PC-9 (cell line): ENCODE measurements around the gene IL1RAPL1. TPM values are rescaled to one million over a fixed set of nuclear protein-coding genes. Genes with fewer than 3 reads are reported as not detected.

ENCODE experiments used
- BruUV-seq: library from RNA; stranded (reverse); fragments of 400-500 nt; replicated peaks from 2 replicates; lab custom pipeline; 2021; lab: Mats Ljungman, UMichigan
- CTCF ChIA-PET: fragments of 300-600 bp; sonication (Branson Sonifier 250); formaldehyde crosslinking; loops from one replicate; lab custom pipeline; 2022; ENCODE audit warnings: antibody characterized with exemption; lab: Charles Lee
- POLR2A ChIA-PET: fragments of 300-600 bp; sonication (Branson Sonifier 250); formaldehyde crosslinking; loops from one replicate; lab custom pipeline; 2022; ENCODE audit warnings: antibody characterized with exemption; ENCODE audit not compliant: unreplicated experiment; lab: Charles Lee
- DNase-seq, 2 experiments: peaks; one replicate each; pipeline versions ENCODE4 v3.0.0 to v3.0.0-alpha.2; 2015 to 2022; ENCODE audit warnings: mixed read lengths in 1 of 2
- H2AFZ ChIP-seq: fragments of 200-600 bp; sonication (generic); 2 replicates; pipeline ENCODE4 v1.8.1; 2017; ENCODE audit warnings: antibody characterized with exemption
- H3F3A ChIP-seq: fragments of 200-600 bp; sonication (generic); 2 replicates; pipeline ENCODE4 v1.8.1; 2017; ENCODE audit warnings: antibody characterized with exemption, mild to moderate bottlenecking, low read depth; ENCODE audit not compliant: insufficient read depth
- H3K27ac ChIP-seq: fragments of 200-600 bp; sonication (generic); 2 replicates; pipeline ENCODE4 v1.6.1; 2016; ENCODE audit warnings: mixed run types
- H3K27me3 ChIP-seq: fragments of 200-600 bp; sonication (generic); 2 replicates; pipeline ENCODE4 v1.6.1; 2016; ENCODE audit warnings: low read depth, mixed run types; ENCODE audit not compliant: insufficient read depth
- H3K36me3 ChIP-seq: fragments of 200-600 bp; sonication (generic); 2 replicates; pipeline ENCODE4 v1.6.1; 2016; ENCODE audit warnings: low read depth, mixed run types
- H3K4me1 ChIP-seq: fragments of 200-600 bp; sonication (generic); replicated peaks from 2 replicates; pipeline ENCODE4 v1.6.1; 2016; ENCODE audit warnings: mixed run types; ENCODE audit not compliant: insufficient read depth
- H3K4me2 ChIP-seq: fragments of 200-600 bp; sonication (generic); 2 replicates; pipeline ENCODE4 v1.6.1; 2017; ENCODE audit warnings: mixed run types
- H3K4me3 ChIP-seq: fragments of 200-600 bp; sonication (generic); 2 replicates; pipeline ENCODE4 v1.6.1; 2016; ENCODE audit warnings: mixed run types
- H3K79me2 ChIP-seq: fragments of 200-600 bp; sonication (generic); 2 replicates; pipeline ENCODE4 v1.6.1; 2017; ENCODE audit warnings: low read depth, mixed run types
- H3K9me2 ChIP-seq: fragments of 200-600 bp; sonication (generic); 2 replicates; pipeline ENCODE4 v1.8.1; 2017; ENCODE audit warnings: mild to moderate bottlenecking; ENCODE audit not compliant: insufficient read depth
- H3K9me3 ChIP-seq: fragments of 200-600 bp; sonication (generic); 2 replicates; pipeline ENCODE4 v1.8.1; 2016; ENCODE audit warnings: low read depth; ENCODE audit not compliant: insufficient read depth
- H4K20me1 ChIP-seq: fragments of 200-600 bp; sonication (generic); 2 replicates; pipeline ENCODE4 v1.8.1; 2017; ENCODE audit not compliant: insufficient read depth
- CTCF ChIP-seq: fragments of 200-600 bp; sonication (generic); conservative IDR thresholded peaks from 2 replicates; pipeline ENCODE4 v1.6.1; 2017; ENCODE audit warnings: mixed run types, antibody characterized with exemption, mild to moderate bottlenecking, moderate library complexity
- EZH2 ChIP-seq: fragments of 200-600 bp; sonication (generic); IDR thresholded peaks from 2 replicates; pipeline ENCODE4 v1.8.0; 2017; ENCODE audit warnings: antibody characterized with exemption, low read depth
- intact Hi-C: fragments of 100-400 bp; cut with micrococcal nuclease; formaldehyde crosslinking; loops from one replicate; pipeline ENCODE4 v1.10.0; 2022; ENCODE audit not compliant: unreplicated experiment
- total RNA-seq: library from RNA; stranded (reverse); gene quantifications from 2 replicates; pipeline ENCODE4 v1.2.3, GENCODE V29; 2021

Gene IL1RAPL1
- total RNA-seq, 1 experiment from 2014 or later, result 0.26 TPM

GRCh38 chrX:29143756-29144155, 556.5 kb downstream of the IL1RAPL1 start:
- Histone ChIP-seq H3K4me2 (no peak overlapping the region), H3F3A (no peaks in the 10 kb centered on the region), H4K20me1 (no peaks in the 10 kb centered on the region), H3K4me3 (no peak overlapping the region), H3K4me1 (no peaks in the 10 kb centered on the region), H3K27me3 (no peaks in the 10 kb centered on the region), H2AFZ (no peak overlapping the region), H3K36me3 (no peaks in the 10 kb centered on the region), H3K79me2 (no peaks in the 10 kb centered on the region), H3K9me3 (no peaks in the 10 kb centered on the region), H3K9me2 (no peaks in the 10 kb centered on the region), H3K27ac (no peak overlapping the region)
- no peak for DNase-seq
- intact Hi-C loops, result no loop called here
- ChIA-PET CTCF (no interaction called here), POLR2A (no interaction called here)
- TF ChIP-seq CTCF, result no peak
- no peak for TF ChIP-seq EZH2
- BruUV-seq, result no TSS peak

- Histone ChIP-seq H2AFZ (no peak overlapping the region), H3K36me3 (no peaks in the 10 kb centered on the region), H3K4me3 (no peak overlapping the region), H3K27me3 (no peaks in the 10 kb centered on the region), H4K20me1 (no peaks in the 10 kb centered on the region), H3K9me3 (no peaks in the 10 kb centered on the region), H3K4me1 (no peaks in the 10 kb centered on the region), H3K9me2 (no peaks in the 10 kb centered on the region), H3F3A (no peaks in the 10 kb centered on the region), H3K79me2 (no peaks in the 10 kb centered on the region), H3K27ac (no peak overlapping the region), H3K4me2 (no peak overlapping the region)
- POLR2A ChIA-PET, result no interaction called here
- intact Hi-C loops, result no loop called here
- BruUV-seq, result no TSS peak
- no peak for TF ChIP-seq EZH2
- no peak for TF ChIP-seq CTCF
- DNase-seq, result no peak
- CTCF ChIA-PET, result no interaction called here
Measured at GRCh38 chrX:29145316-29145715, 558.1 kb downstream of the IL1RAPL1 start.

GRCh38 chrX:29148511-29148910, 561.3 kb downstream of the IL1RAPL1 start:
- Histone ChIP-seq H3K36me3 (no peaks in the 10 kb centered on the region), H3K9me3 (no peaks in the 10 kb centered on the region), H2AFZ (no peak overlapping the region), H3K27ac (no peak overlapping the region), H3F3A (no peaks in the 10 kb centered on the region), H3K9me2 (no peaks in the 10 kb centered on the region), H3K4me1 (no peaks in the 10 kb centered on the region), H3K4me3 (no peak overlapping the region), H3K79me2 (no peaks in the 10 kb centered on the region), H3K4me2 (no peak overlapping the region), H3K27me3 (no peaks in the 10 kb centered on the region), H4K20me1 (no peaks in the 10 kb centered on the region)
- BruUV-seq, result no TSS peak
- no peak for DNase-seq
- ChIA-PET POLR2A (no interaction called here), CTCF (no interaction called here)
- intact Hi-C loops, result no loop called here
- TF ChIP-seq EZH2, result no peak
- no peak for TF ChIP-seq CTCF
